ENCODE results near the gene SMIM7. TPM values are rescaled to one million over a fixed set of nuclear protein-coding genes. Genes with fewer than 3 reads are reported as not detected.

SMIM7 gene
- total RNA-seq, 1 experiment from 2014 or later, result 55.9 TPM

DNA sequence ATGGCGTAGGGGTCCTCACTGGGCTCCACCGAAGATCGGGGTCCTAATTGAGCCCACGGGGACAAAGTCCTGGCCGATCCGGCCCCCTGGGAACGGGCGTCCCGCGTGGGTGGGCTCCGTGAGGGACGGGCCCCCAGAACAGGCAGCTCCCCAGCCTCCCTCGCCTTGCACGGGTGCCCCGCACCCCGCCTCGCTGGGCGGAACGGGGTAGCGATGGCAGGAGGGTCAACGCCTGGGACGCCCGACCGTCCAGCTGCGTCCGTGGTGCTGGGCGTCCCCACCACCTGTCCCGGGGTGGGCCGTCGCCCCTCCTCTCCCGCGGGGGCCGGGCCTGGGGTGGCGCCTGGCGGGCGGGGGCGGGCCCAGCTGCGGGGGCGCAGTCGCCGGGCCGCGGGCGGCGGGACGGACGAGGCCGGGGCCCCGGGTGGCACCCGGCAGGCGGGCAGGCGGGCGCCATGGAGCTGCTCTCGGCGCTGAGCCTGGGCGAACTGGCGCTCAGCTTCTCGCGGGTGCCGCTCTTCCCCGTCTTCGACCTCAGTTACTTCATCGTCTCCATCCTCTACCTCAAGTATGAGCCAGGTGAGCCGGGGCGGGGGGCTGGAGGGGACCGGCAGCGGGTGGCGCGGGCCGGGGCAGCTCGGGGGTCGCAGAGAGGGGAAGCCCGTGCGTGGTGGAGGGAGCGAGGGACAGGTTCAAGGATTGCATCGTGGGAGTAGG, 977 bp upstream of the SMIM7 start, which contains the start of gene TMEM38A (continued):
- TF ChIP-seq, protein P1, sequence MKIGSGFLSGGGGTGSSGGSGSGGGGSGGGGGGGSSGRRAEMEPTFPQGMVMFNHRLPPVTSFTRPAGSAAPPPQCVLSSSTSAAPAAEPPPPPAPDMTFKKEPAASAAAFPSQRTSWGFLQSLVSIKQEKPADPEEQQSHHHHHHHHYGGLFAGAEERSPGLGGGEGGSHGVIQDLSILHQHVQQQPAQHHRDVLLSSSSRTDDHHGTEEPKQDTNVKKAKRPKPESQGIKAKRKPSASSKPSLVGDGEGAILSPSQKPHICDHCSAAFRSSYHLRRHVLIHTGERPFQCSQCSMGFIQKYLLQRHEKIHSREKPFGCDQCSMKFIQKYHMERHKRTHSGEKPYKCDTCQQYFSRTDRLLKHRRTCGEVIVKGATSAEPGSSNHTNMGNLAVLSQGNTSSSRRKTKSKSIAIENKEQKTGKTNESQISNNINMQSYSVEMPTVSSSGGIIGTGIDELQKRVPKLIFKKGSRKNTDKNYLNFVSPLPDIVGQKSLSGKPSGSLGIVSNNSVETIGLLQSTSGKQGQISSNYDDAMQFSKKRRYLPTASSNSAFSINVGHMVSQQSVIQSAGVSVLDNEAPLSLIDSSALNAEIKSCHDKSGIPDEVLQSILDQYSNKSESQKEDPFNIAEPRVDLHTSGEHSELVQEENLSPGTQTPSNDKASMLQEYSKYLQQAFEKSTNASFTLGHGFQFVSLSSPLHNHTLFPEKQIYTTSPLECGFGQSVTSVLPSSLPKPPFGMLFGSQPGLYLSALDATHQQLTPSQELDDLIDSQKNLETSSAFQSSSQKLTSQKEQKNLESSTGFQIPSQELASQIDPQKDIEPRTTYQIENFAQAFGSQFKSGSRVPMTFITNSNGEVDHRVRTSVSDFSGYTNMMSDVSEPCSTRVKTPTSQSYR (CRISPR knock-in tag; IDR thresholded peaks at IDR 0.05), result no peak
- no peak for TF ChIP-seq CREB1 (CRISPR knock-in tag; IDR thresholded peaks at IDR 0.05)
- peak; percentile 68; the same call in 1 of the 2 replicates for TF ChIP-seq RELA (CRISPR knock-in tag; IDR thresholded peaks at IDR 0.05; ENCODE audit: borderline replicate concordance)
- TF ChIP-seq, protein P2, sequence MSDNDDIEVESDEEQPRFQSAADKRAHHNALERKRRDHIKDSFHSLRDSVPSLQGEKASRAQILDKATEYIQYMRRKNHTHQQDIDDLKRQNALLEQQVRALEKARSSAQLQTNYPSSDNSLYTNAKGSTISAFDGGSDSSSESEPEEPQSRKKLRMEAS (CRISPR knock-in tag; IDR thresholded peaks at IDR 0.05), result peak; percentile 44; the same call in 1 of the 2 replicates
- TF ChIP-seq EMX1 (CRISPR knock-in tag; IDR thresholded peaks at IDR 0.05), result no peak
- TF ChIP-seq ZNF263 (CRISPR knock-in tag; IDR thresholded peaks at IDR 0.05; ENCODE audit: low read depth), result no peak
- TF ChIP-seq HMGA2 (CRISPR knock-in tag; IDR thresholded peaks at IDR 0.05), result no peak
- TF ChIP-seq NFE2L1 (CRISPR knock-in tag; IDR thresholded peaks at IDR 0.05), result no peak
- TF ChIP-seq NFATC4 (CRISPR knock-in tag; IDR thresholded peaks at IDR 0.05), result no peak
- TF ChIP-seq, protein P3, sequence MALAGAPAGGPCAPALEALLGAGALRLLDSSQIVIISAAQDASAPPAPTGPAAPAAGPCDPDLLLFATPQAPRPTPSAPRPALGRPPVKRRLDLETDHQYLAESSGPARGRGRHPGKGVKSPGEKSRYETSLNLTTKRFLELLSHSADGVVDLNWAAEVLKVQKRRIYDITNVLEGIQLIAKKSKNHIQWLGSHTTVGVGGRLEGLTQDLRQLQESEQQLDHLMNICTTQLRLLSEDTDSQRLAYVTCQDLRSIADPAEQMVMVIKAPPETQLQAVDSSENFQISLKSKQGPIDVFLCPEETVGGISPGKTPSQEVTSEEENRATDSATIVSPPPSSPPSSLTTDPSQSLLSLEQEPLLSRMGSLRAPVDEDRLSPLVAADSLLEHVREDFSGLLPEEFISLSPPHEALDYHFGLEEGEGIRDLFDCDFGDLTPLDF (CRISPR knock-in tag; IDR thresholded peaks at IDR 0.05), result peak; percentile 16; the same call in 1 of the 2 replicates
- TF ChIP-seq JUN (CRISPR knock-in tag; IDR thresholded peaks at IDR 0.05), result no peak; the same call in 1 of the 2 replicates
- TF ChIP-seq, protein P4, sequence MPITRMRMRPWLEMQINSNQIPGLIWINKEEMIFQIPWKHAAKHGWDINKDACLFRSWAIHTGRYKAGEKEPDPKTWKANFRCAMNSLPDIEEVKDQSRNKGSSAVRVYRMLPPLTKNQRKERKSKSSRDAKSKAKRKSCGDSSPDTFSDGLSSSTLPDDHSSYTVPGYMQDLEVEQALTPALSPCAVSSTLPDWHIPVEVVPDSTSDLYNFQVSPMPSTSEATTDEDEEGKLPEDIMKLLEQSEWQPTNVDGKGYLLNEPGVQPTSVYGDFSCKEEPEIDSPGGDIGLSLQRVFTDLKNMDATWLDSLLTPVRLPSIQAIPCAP (CRISPR knock-in tag; IDR thresholded peaks at IDR 0.05), result no peak
- TF ChIP-seq, protein P5, sequence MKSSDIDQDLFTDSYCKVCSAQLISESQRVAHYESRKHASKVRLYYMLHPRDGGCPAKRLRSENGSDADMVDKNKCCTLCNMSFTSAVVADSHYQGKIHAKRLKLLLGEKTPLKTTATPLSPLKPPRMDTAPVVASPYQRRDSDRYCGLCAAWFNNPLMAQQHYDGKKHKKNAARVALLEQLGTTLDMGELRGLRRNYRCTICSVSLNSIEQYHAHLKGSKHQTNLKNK (CRISPR knock-in tag; IDR thresholded peaks at IDR 0.05), result no peak
- TF ChIP-seq, protein P6, sequence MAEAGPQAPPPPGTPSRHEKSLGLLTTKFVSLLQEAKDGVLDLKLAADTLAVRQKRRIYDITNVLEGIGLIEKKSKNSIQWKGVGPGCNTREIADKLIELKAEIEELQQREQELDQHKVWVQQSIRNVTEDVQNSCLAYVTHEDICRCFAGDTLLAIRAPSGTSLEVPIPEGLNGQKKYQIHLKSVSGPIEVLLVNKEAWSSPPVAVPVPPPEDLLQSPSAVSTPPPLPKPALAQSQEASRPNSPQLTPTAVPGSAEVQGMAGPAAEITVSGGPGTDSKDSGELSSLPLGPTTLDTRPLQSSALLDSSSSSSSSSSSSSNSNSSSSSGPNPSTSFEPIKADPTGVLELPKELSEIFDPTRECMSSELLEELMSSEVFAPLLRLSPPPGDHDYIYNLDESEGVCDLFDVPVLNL (CRISPR knock-in tag; IDR thresholded peaks at IDR 0.05; ENCODE audit: borderline replicate concordance, low read depth), result no peak
- no peak for TF ChIP-seq SP1 (CRISPR knock-in tag; conservative IDR thresholded peaks at IDR 0.05)
- no peak for TF ChIP-seq IRF2 (CRISPR knock-in tag; IDR thresholded peaks at IDR 0.05; ENCODE audit: borderline replicate concordance, low read depth)
- TF ChIP-seq ZNF416 (CRISPR knock-in tag; IDR thresholded peaks at IDR 0.05), result no peak
- no peak for TF ChIP-seq FOXK1 (CRISPR knock-in tag; IDR thresholded peaks at IDR 0.05)
- no peak for TF ChIP-seq FOXJ3 (CRISPR knock-in tag; IDR thresholded peaks at IDR 0.05; ENCODE audit: borderline replicate concordance)
- no peak for TF ChIP-seq GTF2I (CRISPR knock-in tag; conservative IDR thresholded peaks at IDR 0.05)

DNA sequence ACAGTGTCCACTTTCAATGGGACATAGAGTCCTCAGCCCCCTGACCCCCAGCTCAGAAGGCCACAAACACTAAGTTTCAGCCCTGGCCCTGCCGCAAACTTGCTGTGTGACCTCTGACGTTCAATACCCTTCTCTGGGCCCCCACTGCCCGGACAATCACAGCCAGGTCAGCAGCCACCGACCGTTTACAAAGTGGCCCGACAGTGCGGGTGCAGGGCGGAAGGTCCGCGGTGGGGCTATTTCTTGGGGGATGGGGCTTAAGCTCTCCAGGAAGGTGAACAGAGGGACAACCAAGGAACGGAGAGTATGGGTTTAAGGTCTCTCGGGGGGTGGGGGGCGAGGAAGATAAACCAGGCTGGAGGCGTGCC, 496 bp downstream of the SMIM7 start:
- ATAC-seq (no peak), DNase-seq (ENCODE audit: low spot score) (no peak)
- Mint-ChIP-seq H3K4me1 (peaks cover 11% of the 10 kb centered on the region), H3K9me3 (no peaks in the 10 kb centered on the region), H3K4me3 (peak overlapping the region; percentile 98), H3K36me3 (peaks cover 40% of the 10 kb centered on the region), H3K27ac (peak overlapping the region; percentile 53; the same call in 1 of the 2 replicates), H3K27me3 (ENCODE audit: low read depth) (no peaks in the 10 kb centered on the region; the same call in 1 of the 2 replicates)
- ChIA-PET POLR2A (no interaction called here), CTCF (no interaction called here)
- TF ChIP-seq ZNF232 (CRISPR knock-in tag; IDR thresholded peaks at IDR 0.05) (no peak), ZBTB21 (CRISPR knock-in tag; IDR thresholded peaks at IDR 0.05; ENCODE audit: borderline replicate concordance) (no peak), OVOL2 (CRISPR knock-in tag; IDR thresholded peaks at IDR 0.05; ENCODE audit: borderline replicate concordance) (no peak), ZNF317 (CRISPR knock-in tag; IDR thresholded peaks at IDR 0.05; ENCODE audit: borderline replicate concordance, low read depth) (no peak)
- TF ChIP-seq, protein P7, sequence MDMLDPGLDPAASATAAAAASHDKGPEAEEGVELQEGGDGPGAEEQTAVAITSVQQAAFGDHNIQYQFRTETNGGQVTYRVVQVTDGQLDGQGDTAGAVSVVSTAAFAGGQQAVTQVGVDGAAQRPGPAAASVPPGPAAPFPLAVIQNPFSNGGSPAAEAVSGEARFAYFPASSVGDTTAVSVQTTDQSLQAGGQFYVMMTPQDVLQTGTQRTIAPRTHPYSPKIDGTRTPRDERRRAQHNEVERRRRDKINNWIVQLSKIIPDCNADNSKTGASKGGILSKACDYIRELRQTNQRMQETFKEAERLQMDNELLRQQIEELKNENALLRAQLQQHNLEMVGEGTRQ (CRISPR knock-in tag; IDR thresholded peaks at IDR 0.05), result no peak
- TF ChIP-seq, protein P8, sequence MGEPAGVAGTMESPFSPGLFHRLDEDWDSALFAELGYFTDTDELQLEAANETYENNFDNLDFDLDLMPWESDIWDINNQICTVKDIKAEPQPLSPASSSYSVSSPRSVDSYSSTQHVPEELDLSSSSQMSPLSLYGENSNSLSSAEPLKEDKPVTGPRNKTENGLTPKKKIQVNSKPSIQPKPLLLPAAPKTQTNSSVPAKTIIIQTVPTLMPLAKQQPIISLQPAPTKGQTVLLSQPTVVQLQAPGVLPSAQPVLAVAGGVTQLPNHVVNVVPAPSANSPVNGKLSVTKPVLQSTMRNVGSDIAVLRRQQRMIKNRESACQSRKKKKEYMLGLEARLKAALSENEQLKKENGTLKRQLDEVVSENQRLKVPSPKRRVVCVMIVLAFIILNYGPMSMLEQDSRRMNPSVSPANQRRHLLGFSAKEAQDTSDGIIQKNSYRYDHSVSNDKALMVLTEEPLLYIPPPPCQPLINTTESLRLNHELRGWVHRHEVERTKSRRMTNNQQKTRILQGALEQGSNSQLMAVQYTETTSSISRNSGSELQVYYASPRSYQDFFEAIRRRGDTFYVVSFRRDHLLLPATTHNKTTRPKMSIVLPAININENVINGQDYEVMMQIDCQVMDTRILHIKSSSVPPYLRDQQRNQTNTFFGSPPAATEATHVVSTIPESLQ (CRISPR knock-in tag; IDR thresholded peaks at IDR 0.05), result no peak
- TF ChIP-seq, protein P9, sequence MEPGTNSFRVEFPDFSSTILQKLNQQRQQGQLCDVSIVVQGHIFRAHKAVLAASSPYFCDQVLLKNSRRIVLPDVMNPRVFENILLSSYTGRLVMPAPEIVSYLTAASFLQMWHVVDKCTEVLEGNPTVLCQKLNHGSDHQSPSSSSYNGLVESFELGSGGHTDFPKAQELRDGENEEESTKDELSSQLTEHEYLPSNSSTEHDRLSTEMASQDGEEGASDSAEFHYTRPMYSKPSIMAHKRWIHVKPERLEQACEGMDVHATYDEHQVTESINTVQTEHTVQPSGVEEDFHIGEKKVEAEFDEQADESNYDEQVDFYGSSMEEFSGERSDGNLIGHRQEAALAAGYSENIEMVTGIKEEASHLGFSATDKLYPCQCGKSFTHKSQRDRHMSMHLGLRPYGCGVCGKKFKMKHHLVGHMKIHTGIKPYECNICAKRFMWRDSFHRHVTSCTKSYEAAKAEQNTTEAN (CRISPR knock-in tag; IDR thresholded peaks at IDR 0.05), result no peak

Measured in WTC11 (cell line).